Limb (tissue), 2 donors: ENCODE measurements around the gene MVP.
"Not testable (repeated sequence)": the region's sequence is repeated elsewhere in the genome, so short reads cannot be mapped to it uniquely, and the experiment has no call there.

ENCODE experiments used
- DNase-seq, 2 donors: peaks; one replicate each; pipeline ENCODE4 v3.0.0-alpha.2; 2016; ENCODE audit errors: extremely low spot score in 2 of 2

The MVP gene

DNA sequence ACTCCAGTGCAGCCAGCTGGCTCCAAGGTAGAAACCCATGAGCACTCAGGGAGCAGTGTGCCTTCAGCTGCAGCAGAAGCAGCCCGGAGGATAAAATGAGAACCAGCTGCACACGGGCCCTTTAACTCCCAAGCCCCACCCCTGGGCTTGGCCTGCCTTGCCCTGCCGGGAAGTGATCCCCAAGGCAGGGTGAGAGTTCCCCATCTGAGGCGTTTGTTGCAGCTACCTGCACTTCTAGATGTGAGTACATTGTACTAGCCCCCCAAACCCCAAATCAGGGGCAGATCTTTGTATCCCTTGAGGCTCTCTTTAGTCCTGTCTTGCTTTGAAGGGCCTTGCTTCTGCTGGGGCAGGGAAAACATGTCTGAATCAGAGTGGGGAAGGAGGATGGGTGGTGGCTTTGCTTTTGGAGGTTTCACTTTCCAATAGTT, at the start of gene MVP:
Gene MVP, plus strand, starts transcription at position 192 of the 431 bp plus-strand sequence. CDS start 10,088 bp downstream, outside the sequence.
- DNase-seq = peak; percentile 46 to 62

DNA sequence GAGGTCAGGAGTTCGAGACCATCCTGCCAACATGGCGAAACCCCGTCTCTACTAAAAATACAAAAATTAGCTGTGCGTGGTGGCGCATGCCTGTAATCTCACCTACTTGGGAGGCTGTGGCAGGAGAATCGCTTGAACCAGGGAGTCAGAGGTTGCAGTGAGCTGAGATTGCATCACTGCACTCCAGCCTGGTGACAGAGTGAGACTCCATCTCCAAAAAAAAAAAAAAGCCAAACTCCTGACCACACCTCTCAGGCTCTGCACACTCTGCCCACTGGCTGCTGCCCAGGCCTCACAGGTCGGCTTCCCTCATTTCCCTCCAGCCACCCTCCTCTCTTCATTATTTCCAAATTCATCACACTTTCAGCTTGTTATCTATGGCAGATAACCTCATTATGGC, 47.9 kb upstream of the MVP start:
- not testable (repeated sequence) for DNase-seq

DNA sequence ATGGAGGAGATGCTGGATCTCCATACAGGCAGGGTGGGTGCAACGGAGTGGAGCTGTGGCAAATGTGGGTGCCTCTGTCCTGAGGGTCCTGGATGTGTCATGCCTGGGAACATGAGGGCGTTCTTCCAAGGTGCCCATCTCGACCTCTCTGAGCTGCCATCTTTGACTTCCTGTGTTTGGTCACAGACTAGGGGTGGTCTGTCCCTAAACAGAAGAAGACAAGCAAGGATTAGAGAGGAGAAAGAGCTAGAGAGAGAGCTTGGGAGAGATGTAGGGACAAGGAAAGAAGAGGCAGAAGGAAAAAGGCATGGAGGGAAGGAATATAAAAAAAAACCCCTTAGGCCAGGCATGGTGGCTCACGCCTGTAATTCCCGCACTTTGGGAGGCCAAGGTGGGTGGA, 45.5 kb upstream of the MVP start:
- DNase-seq = no peak

DNA sequence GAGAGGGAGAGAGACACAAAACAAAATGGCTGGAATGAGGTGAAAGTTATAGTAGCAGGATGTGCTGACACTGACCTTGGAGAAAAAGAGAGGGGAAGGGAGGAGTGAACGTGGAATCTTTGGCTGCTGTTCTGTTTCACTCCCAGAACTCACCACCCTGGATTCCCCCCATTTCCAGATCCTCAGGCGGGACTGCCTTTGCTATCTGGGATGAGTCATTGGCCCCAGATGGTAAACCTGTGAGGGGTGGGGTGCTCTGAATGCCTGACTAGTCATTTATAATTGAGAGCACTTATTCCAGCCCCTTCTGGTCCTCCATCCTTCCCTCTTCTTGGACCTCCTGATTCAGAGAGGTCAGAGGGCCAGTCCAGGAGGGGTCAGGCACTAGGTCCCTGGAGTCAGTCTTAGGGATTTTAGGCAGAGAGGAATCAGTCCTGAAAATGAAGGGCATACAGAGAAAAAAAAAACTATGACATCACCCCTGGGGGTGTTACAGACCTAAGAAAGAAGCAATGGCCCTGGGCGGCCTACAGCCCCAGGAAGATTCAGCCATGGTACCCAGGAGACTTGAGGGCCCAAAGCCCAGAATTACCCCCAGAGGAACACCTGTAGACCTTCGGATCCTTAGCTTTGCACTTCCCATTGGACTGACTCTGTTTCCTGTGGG, 44.4 kb upstream of the MVP start:
- no peak for DNase-seq

DNA sequence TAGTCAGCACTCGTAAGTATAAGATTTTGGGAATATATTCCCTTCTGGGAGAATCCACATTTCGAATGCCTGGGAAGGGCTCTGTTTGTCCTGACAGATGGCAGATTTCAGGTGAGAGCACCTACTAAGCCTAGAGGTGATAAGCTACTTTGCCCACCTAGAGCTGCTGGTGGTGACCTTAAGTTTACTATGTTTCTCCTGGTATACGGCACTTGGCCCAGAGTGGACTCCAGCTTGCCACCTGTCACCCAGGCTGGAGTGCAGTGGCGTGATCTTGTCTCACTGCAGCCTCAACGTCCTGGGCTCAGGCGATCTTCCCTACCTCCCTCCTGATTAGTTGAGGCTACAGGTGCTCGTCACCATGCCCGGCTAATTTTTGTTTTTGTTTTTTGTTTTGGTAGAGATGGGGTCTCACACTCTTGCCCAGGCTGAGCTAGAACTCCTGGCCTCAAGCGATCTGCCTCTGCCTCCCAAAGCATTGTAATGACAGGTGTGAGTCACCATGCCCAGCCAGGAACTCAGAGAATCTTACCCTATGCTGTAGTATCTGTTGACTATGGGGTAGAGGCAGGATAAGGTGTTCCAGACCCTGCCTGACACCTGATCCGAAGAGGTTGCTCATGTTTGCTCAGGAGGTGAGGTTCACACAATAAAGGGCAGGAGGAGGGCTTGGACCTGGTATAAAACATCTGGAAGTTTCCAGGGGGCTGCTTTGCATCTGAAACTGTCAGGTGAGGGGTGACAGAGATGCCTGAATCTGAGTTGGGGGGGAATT, 42.5 kb upstream of the MVP start, which contains the start of gene ZG16:
Gene ZG16, plus strand, starts transcription at position 681 of the 775 bp plus-strand sequence. CDS start 1,011 bp downstream, outside the sequence.
- DNase-seq = no peak

DNA sequence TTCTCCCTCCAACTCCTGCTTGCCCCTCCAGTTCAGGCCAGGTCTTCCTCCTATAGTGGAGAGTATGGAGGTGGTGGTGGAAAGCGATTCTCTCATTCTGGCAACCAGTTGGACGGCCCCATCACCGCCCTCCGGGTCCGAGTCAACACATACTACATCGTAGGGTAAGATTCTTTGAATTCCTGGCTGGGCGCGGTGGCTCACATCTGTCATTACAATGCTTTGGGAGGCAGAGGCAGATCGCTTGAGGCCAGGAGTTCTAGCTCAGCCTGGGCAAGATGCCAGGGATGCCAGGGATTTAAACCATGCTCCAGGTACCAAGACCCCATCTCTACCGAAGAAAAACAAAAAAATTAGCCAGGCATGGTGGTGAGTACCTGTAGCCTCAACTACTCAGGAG, 40.8 kb upstream of the MVP start:
- no peak for DNase-seq

DNA sequence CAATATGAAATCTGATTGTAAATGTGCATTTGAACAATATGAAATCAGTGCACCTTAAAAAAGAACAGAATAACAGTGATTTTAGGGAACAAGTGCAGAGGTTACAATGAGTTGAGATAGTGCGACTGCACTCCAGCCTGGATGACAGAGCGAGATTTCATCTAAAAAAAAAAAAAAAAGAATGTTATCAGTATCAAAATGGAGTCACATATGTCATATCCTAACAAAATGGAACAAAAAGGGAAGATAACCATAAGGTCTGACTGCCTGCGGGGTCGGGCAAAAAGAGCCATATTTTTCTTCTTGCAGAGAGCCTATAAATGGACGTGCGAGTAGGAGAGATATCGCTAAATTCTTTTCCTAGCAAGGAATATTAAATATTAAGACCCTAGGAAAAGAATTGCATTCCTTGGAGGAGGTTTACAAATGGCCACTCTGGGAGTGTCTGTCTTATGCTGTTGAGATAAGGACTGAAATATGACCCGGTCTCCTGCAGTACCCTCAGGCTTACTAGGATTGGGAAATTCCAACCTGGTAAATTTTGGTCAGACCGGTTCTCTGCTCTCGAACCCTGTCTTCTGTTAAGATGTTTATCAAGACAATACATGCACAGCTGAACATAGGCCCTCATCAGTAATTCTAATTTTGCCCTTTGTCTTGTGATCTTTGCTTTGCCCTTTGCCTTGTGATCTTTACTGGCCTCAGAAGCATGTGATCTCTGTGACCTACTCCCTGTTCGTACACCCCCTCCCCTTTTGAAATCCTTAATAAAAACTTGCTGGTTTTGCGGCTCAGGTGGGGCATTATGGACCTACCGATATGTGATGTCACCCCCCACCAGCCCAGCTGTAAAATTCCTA, 36.9 kb upstream of the MVP start:
- DNase-seq = not testable (repeated sequence)

DNA sequence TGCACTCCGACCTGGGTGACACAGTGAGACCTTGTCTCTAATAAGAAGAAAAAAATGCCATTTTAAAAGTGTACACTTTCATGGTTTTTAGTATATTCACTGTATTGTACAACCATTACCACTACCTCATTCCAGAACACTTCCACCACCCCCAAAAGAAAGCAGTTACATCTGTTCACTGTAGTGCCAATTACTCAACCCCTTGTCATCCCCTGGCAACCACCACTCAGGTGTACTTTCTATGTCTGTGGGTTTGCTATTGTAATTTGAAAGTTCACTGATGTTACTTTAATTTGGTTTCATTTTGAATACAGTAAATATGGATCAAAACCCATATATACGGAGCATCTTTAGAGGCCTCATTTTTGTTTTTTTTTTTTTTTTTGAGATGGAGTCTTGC, 36.1 kb upstream of the MVP start:
- DNase-seq = no peak

DNA sequence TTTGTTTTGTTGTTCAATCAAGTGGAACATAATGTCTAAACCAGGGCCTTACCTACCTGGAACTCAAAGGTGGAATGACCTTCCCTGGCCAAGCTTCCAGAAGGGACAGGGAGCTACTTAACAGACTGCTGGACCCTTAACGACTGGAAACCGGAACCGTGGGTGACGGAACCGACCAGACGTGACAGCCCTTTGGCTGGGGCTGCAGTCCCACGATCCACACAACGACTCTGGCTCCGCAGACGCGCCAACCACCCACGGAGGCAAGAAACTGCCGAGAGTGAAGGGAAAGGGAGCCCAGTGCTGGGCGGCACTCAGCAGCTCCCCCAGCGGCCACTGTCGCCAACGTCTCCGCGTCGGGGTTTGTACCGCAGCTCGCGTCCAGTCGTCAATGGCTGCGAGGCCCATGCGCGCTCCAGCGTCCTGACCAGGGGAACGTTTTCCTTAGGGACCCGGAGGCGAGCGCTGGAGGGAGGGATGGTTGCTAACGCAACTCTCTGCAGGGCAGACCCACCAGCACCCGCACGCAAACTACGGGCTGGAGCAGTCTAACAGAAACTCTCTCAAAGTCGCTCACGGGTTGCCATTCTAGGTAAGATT, 35.3 kb upstream of the MVP start:
- peak; percentile 52 to 76 for DNase-seq

DNA sequence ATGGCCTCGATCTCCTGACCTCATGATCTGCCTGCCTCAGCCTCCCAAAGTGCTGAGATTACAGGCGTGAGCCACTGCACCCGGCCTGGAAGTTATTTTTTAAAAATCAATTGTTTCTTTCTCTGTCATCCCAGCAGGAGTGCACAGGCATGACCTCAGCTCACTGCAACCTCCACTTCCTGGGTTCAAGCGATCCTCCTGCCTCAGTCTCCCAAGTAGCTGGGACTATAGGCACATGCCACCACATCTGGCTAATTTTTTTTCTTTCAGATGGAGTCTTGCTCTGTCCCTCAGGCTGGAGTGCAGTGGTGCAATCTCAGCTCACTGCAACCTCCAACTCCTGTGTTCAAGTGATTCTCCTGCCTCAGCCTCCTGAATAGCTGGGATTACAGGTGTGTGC, 33.1 kb upstream of the MVP start:
- DNase-seq = not testable (repeated sequence)

DNA sequence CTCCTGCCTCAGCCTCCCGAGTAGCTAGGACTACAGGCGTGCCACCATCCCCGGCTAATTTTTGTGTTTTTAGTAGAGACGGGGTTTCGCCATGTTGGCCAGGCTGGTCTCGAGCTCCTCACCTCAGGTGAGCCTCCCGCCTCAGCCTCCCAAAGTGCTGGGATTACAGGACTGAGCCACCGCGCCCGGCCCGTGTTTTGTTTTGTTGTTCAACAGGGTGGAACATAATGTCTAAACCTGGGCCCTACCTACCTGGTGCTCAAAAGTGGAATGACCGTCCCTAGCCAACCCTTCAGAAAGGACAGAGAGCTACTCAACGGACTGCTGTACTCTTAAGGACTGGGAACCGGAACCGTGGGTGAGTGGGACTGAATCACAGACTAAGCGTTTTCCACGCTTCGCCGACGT, 30.5 kb upstream of the MVP start:
- DNase-seq = no peak

DNA sequence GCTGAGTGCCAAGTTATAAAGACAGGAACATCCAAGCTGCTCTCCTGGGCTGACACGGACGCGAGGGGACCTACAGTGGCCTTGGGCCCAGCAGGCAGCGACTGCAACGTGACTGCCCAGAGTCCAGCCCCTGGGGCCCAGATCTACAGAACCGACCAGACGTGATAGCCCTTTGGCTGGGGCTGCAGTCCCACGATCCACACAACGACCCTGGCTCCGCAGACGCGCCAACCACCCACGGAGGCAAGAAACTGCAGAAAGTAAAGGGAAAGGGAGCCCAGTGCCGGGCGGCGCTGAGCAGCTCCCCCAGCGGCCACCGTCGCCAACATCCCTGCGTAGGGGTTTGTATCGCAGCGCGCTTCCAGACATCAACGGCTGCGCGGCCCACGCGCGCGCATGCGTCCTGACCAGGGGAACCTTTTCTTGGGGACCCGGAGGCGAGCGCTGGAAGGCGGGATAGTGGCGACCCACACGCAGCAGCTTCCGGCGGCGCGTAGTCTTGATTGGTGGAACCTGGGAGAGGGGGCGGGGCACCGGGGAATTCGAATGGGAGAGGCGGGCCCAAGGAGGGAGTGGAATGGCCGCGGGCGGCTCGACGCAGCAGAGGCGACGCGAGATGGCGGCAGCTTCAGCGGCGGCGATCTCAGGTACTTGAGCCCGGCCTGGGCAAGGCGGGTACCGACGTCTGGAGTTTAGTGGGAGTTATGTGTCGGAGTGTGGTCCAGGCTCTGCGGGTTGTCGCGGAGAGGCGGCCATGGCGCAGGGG, 29.9 kb upstream of the MVP start, which contains the start of gene KIF22:
Gene KIF22, plus strand, starts transcription at position 569 of the 766 bp plus-strand sequence. Its CDS starts 9 bp downstream, at position 578.
- peak; percentile 98 to 99 for DNase-seq

DNA sequence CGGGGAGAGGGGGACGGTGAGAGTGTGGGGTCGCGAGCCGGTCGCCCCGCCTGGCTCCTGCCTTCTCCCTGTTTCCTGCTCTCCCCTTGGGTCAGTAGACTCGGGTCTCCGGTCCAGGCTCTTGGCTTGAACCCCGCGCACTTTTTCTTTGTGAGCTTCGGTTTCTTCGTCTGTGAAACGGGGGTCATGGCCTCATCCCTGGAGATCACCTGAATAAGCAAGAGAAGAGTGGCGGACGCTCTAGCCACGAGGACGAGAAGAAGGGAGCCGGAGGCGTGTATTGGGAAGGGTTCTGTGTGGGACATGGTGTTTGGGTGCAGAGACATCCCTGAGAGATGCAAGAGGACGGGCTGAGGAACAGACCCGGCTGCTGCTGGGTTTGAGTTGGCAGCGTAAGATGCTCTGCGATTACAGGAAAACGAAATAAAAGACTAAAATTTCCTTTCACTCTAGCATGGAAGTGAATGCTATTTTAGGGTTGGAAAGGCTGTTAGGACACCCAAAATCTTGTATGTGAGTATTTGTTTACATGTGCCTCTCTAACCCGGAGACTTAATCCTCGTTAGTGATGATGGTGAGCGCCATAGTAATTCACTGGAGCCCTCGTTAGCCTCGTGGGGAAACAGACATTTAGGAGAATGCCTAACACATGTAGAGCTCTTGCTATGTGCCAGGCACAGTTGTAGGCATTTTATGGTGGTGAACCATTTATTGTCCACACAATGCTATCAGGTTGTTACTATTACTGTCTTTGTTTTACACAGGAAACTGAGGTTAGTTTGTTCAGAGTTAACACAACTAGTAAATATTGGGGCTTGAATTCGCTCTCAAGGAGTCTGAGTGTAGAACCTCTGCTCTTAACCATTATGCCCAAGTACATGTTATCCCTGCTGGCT, 29.1 kb upstream of the MVP start:
- DNase-seq = no peak

DNA sequence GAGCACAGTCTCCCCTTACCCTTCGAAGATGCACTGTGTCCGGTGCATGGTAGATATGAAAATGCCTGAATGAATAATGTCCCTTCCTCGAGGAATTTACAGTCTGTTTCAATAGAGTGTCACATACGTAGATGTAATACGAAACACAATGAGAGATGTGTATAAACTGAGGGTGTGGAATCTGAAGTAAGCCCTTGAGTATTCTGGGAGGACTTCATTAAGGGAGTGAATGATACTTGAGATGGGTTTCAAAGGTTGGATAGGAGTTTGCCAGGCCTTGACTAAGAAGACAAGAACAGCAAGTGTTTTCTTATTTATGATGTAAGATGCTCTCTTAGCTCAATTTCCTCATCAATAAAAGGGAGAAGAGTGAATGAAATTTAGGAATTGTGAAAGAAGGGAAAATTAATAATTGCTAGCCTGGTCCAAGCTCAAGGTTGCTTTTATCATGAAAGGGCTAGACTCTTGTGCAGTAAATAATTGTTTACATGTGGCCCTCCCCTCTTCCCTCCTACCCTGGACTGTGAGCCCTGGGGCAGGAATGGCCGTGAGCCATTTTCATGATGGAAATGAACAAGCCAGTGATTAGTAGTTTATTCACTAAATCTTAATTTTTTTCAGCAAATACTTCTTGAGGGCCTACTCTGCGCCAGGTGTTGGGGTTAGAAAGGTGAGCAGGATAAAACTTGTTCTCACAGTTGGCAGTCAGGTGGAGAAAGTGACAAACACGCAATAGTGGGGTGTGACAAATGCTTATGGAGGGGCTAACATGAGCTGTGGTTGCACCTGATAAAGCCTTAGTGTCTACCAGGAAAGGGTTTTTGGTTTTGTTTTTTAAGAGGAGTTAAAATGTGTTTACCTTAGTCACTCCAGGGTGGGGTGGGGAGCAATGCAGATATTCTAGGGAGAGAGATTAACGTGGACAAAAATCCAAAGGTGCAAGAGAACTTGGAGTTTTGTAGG, 28.1 kb upstream of the MVP start:
- DNase-seq = no peak

DNA sequence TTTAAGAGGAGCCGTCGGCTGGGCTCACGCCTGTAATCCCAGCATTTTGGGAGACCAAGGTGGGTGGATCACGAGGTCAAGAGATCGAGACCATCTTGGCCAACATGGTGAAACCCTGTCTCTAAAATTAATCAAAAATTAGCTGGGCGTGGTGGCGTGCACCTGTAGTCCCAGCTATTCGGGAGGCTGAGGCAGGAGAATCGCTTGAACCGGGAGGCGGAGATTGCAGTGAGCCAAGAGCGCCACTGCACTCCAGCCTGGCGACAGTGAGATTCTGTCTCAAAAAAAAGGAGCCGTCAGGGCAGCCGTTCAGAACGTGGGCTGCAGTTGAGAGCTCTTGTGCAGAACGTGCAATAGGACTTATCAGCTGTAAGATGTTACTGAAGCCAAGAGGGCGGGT, 27.1 kb upstream of the MVP start:
- not testable (repeated sequence) for DNase-seq

DNA sequence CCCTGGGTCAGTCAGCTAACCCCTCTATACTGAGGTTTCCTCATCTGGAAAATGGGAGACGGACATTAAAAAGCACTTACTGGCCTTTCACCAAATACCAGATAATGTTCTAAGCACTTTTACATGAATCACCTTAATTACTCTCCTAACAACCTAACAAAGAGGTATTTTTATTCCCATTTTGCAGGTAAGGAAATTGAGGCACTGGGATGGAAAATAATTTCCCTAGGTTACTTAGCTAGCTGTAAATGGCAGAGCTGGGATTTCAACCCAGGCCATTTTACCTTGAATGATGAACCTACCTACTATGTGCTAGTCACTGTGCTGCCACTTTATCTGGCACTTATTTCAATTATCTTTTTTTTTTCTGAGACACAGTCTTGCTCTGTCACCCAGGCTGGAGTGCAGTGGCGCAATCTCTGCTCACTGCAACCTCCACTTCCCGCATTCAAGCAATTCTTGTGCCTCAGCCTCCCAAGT, 26.0 kb upstream of the MVP start:
- DNase-seq = no peak

DNA sequence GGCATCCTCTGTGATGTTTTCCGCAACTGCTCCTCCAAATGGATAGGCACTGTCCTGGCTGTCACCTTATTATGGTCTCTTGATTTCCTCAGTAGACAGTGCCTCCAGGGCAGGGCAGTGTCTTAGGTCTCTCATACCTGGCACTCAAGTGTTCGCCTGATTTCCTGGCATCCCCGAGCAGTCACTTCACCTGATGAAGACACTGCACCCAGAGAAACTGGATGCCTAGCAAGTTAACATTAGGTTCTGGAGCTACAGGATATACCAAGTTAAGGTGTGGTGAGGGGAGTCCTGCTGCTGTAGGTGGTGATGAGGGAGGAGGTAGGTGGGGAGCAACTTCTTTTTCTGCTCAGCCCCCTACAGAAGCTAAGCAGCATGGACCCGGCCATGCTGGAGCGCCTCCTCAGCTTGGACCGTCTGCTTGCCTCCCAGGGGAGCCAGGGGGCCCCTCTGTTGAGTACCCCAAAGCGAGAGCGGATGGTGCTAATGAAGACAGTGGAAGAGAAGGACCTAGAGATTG, 17.8 kb upstream of the MVP start:
- no peak for DNase-seq

DNA sequence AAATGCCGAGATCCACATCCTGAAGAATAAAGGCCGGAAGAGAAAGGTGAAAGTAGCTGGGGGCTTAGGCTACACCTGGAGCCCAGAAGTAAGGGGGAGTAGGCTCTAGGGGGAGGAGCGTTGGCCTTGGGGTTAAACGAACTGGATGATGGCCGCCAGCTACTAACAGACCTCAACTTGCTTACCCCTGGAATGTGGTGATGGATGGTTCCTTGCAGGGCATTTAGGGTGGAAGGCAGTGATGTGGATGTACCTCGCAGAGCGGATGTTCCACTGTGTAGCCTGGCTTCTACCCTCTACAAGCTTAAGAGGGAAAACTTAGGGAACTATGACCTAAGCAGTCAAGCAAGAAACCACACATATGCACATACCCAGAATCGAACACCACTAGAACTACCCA, 16.2 kb upstream of the MVP start:
- DNase-seq = no peak
